HEK293 (cell line): ENCODE data around the gene MBTD1.

ENCODE experiments used
- CTCF ChIA-PET: fragments of 350-600 bp; formaldehyde crosslinking; extraction: SDS; loops from one replicate; lab custom pipeline; 2021; ENCODE audit warnings: antibody characterized with exemption; lab: Yijun Ruan, JAX
- POLR2A ChIA-PET: fragments of 300-600 bp; formaldehyde crosslinking; extraction: SDS; loops from one replicate; lab custom pipeline; 2020; ENCODE audit warnings: antibody characterized with exemption, inconsistent platforms; lab: Yijun Ruan, JAX
- H3K27ac ChIP-seq: fragments of 200-500 bp; sonication (Bioruptor generic); 2 replicates; pipeline ENCODE4 v1.5.1; 2014; ENCODE audit warnings: low read depth, low read length, control low read depth, inconsistent platforms; ENCODE audit errors: extremely low read depth
- H3K36me3 ChIP-seq, 2 experiments: fragments of 200-500 bp in 1 of 2; sonication (Bioruptor generic) in 1 of 2; 1 replicate in 1 of 2; 2 replicates in 1 of 2; pipeline ENCODE4 v1.5.1; 2014 to 2017; ENCODE audit warnings: inconsistent platforms in 2 of 2, low read length in 2 of 2; ENCODE audit not compliant: control insufficient read depth in 2 of 2, insufficient read depth in 1 of 2
- H3K4me1 ChIP-seq: fragments of 200-500 bp; sonication (Bioruptor generic); 2 replicates; pipeline ENCODE4 v1.5.1; 2014; ENCODE audit warnings: mild to moderate bottlenecking, low read length, inconsistent platforms; ENCODE audit not compliant: control insufficient read depth, insufficient read depth
- H3K4me3 ChIP-seq: 2 replicates; pipeline ENCODE4 v1.5.1; 2011; ENCODE audit warnings: low read depth, mild to moderate bottlenecking, control low read depth, low read length, moderate library complexity
- H3K9me3 ChIP-seq: fragments of 200-500 bp; sonication (Bioruptor generic); 2 replicates; pipeline ENCODE4 v1.5.1; 2014; ENCODE audit warnings: low read depth, low read length, inconsistent platforms; ENCODE audit not compliant: control insufficient read depth, insufficient read depth
- GLI2 ChIP-seq: fragments of 450-650 bp; formaldehyde crosslinking; IDR thresholded peaks from 2 replicates; pipeline ENCODE4; 2017; ENCODE audit warnings: missing biosample characterization, missing genetic modification characterization, low read depth, borderline replicate concordance
- HOXA7 ChIP-seq: sonication (generic); formaldehyde crosslinking; IDR thresholded peaks from 2 replicates; pipeline ENCODE4 v1.8.1; 2022; ENCODE audit warnings: missing genetic modification reagents, borderline replicate concordance
- KLF8 ChIP-seq: fragments of 450-650 bp; formaldehyde crosslinking; IDR thresholded peaks from 2 replicates; pipeline ENCODE4 v1.5.1; 2016; ENCODE audit warnings: missing biosample characterization, missing genetic modification characterization
- OSR2 ChIP-seq: fragments of 450-650 bp; formaldehyde crosslinking; IDR thresholded peaks from 2 replicates; pipeline ENCODE4 v1.5.1; 2016; ENCODE audit warnings: missing biosample characterization, missing genetic modification characterization
- TRIM28 ChIP-seq: IDR thresholded peaks from 2 replicates; pipeline ENCODE4 v1.6.1; 2011; ENCODE audit warnings: low read length, control low read depth, borderline replicate concordance
- ZBTB1 ChIP-seq: fragments of 450-650 bp; formaldehyde crosslinking; IDR thresholded peaks from 2 replicates; pipeline ENCODE4 v1.5.1; 2016; ENCODE audit warnings: missing biosample characterization, missing genetic modification characterization
- ZNF184 ChIP-seq: fragments of 450-650 bp; IDR thresholded peaks from 2 replicates; pipeline ENCODE4 v1.5.1; 2018; ENCODE audit warnings: missing biosample characterization, mild to moderate bottlenecking, missing genetic modification characterization
- ZNF302 ChIP-seq: fragments of 450-650 bp; formaldehyde crosslinking; IDR thresholded peaks from 2 replicates; pipeline ENCODE4 v1.5.1; 2016; ENCODE audit warnings: missing biosample characterization, missing genetic modification characterization, low read depth
- ZNF350 ChIP-seq: fragments of 450-650 bp; formaldehyde crosslinking; IDR thresholded peaks from 2 replicates; pipeline ENCODE4 v1.5.0; 2017; ENCODE audit warnings: missing biosample characterization, mild to moderate bottlenecking, missing genetic modification characterization
- ZNF37A ChIP-seq: fragments of 450-650 bp; IDR thresholded peaks from 2 replicates; pipeline ENCODE4 v1.5.1; 2018; ENCODE audit warnings: missing biosample characterization, missing genetic modification characterization
- ZNF404 ChIP-seq: fragments of 450-650 bp; formaldehyde crosslinking; IDR thresholded peaks from 2 replicates; pipeline ENCODE4 v1.5.1; 2017; ENCODE audit warnings: missing biosample characterization, missing genetic modification characterization
- ZNF416 ChIP-seq: fragments of 450-650 bp; formaldehyde crosslinking; IDR thresholded peaks from 2 replicates; pipeline ENCODE4 v1.5.1; 2016; ENCODE audit warnings: missing biosample characterization, missing genetic modification characterization
- ZNF433 ChIP-seq: fragments of 450-650 bp; formaldehyde crosslinking; IDR thresholded peaks from 2 replicates; pipeline ENCODE4 v1.5.1; 2016; ENCODE audit warnings: missing biosample characterization, missing genetic modification characterization, low read depth
- ZNF473 ChIP-seq: fragments of 450-650 bp; formaldehyde crosslinking; IDR thresholded peaks from 2 replicates; pipeline ENCODE4 v1.5.1; 2017; ENCODE audit warnings: missing biosample characterization, missing genetic modification characterization
- ZNF514 ChIP-seq: fragments of 450-650 bp; formaldehyde crosslinking; IDR thresholded peaks from 2 replicates; pipeline ENCODE4 v1.5.1; 2016; ENCODE audit warnings: missing biosample characterization, missing genetic modification characterization
- ZNF560 ChIP-seq: fragments of 450-650 bp; formaldehyde crosslinking; IDR thresholded peaks from 2 replicates; pipeline ENCODE4 v1.5.1; 2017; ENCODE audit warnings: missing biosample characterization, missing genetic modification characterization, borderline replicate concordance
- ZNF561 ChIP-seq: fragments of 450-650 bp; IDR thresholded peaks from 2 replicates; pipeline ENCODE4 v1.5.1; 2018; ENCODE audit warnings: missing biosample characterization, missing genetic modification characterization, borderline replicate concordance
- ZNF660 ChIP-seq: fragments of 450-650 bp; IDR thresholded peaks from 2 replicates; pipeline ENCODE4 v1.5.1; 2018; ENCODE audit warnings: missing biosample characterization, mild to moderate bottlenecking, missing genetic modification characterization
- ZNF670 ChIP-seq: fragments of 450-650 bp; formaldehyde crosslinking; IDR thresholded peaks from 2 replicates; pipeline ENCODE4 v1.5.1; 2016; ENCODE audit warnings: missing biosample characterization, missing genetic modification characterization, low read depth
- ZNF677 ChIP-seq: fragments of 450-650 bp; IDR thresholded peaks from 2 replicates; pipeline ENCODE4 v1.5.0; 2018; ENCODE audit warnings: missing biosample characterization, mild to moderate bottlenecking, missing genetic modification characterization, moderate library complexity
- TF ChIP-seq, protein P1 (sequence below): fragments of 450-650 bp; formaldehyde crosslinking; IDR thresholded peaks from 2 replicates; pipeline ENCODE4 v1.5.1; 2016; ENCODE audit warnings: missing biosample characterization, missing genetic modification characterization
- TF ChIP-seq, protein P2 (sequence below): fragments of 450-650 bp; formaldehyde crosslinking; IDR thresholded peaks from 2 replicates; pipeline ENCODE4 v1.5.1; 2017; ENCODE audit warnings: missing biosample characterization, mild to moderate bottlenecking, missing genetic modification characterization, moderate library complexity
- TF ChIP-seq, protein P3 (sequence below): fragments of 450-650 bp; formaldehyde crosslinking; IDR thresholded peaks from 2 replicates; pipeline ENCODE4 v1.5.1; 2017; ENCODE audit warnings: missing biosample characterization, missing genetic modification characterization
- TF ChIP-seq, protein P4 (sequence below): fragments of 450-650 bp; IDR thresholded peaks from 2 replicates; pipeline ENCODE4 v1.5.1; 2018; ENCODE audit warnings: missing biosample characterization, mild to moderate bottlenecking, missing genetic modification characterization
- TF ChIP-seq, protein P5 (sequence below): sonication (generic); formaldehyde crosslinking; IDR thresholded peaks from 2 replicates; pipeline ENCODE4 v1.8.1; 2022; ENCODE audit warnings: mild to moderate bottlenecking, moderate library complexity, missing genetic modification reagents
- TF ChIP-seq, protein P6 (sequence below): fragments of 450-650 bp; formaldehyde crosslinking; IDR thresholded peaks from 2 replicates; pipeline ENCODE4 v1.5.0; 2017; ENCODE audit warnings: missing biosample characterization, missing genetic modification characterization, borderline replicate concordance

Gene MBTD1

DNA sequence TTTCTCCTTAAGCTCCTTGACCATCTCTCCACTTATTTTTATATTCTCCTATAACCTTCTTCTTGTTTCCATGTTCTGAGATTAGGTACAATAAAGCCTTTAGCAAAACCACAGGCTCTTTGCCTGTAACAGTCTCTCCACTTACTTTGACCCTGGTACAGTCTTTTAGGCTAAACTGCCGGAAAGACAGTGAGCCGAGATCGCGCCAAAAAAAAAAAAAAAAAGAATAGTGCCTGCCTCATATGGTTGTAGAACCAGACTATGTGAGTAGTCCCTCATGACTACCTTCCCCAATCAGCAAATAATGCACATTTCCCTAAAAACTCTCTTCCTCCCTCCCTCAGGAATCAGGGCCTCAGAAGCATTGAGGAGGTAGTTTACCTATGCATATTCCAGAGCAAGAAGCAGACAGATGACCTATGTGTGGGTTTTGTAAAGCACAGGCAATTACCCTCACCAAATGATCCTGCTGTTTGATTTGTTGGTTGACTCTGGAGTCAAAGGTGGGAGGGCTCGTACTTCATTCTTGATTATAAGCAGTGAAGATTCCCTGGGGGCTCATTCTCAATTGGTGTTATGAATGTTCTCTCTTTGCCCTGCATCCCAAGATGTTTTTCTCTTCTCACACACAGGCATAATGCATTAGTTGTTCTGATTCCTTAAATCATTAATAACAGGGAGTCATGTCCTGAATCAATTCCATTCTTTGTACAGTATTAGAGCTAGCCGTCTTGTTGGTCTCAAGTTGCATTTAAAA lies 115.4 kb downstream of the MBTD1 start (continued):
- TF ChIP-seq ZNF514 (tag by site-specific recombination) (no peak), TRIM28 (peak; percentile 48; the same call in 1 of the 2 replicates), KLF8 (tag by site-specific recombination) (no peak), ZBTB1 (tag by site-specific recombination) (no peak), ZNF404 (tag by site-specific recombination) (no peak), ZNF37A (tag by site-specific recombination) (no peak), ZNF677 (tag by site-specific recombination) (no peak), ZNF670 (tag by site-specific recombination) (no peak), ZNF473 (tag by site-specific recombination) (no peak), ZNF560 (tag by site-specific recombination) (no peak), ZNF433 (tag by site-specific recombination) (no peak), OSR2 (tag by site-specific recombination) (peak; percentile 44; the same call in 1 of the 2 replicates)

DNA sequence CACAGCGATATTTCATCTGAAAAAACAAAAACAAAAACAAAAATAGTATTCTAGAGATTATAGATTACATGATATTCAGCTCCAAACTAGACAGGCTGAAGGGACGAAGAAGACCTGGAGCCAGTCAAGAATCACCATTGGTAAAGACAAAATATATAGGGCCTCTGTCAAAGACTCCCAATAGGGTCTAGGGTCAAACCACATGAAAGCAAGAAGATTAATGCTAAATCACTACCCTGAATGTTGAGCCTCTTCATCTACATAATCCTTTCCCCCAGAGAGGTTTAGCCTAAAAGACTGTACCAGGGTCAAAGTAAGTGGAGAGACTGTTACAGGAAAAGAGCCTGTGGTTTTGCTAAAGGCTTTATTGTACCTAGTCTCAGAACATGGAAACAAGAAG lies 117.3 kb downstream of the MBTD1 start:
- ChIA-PET CTCF (interaction anchor here (1.0 kb wide), 1 partner anchor 11 kb away, joined by 7 read pairs; the partner anchor contains the start of gene NME1), POLR2A (interaction anchor here (1.5 kb wide), 1 partner anchor 22 kb away, joined by 3 read pairs; the partner anchor contains the start of gene SPAG9)
- Histone ChIP-seq H3K4me3 (no peak overlapping the region), H3K36me3 (no peaks in the 10 kb centered on the region), H3K27ac (no peak overlapping the region), H3K9me3 (no peaks in the 10 kb centered on the region), H3K4me1 (peaks cover 2% of the 10 kb centered on the region; the same call in 1 of the 2 replicates)
- TF ChIP-seq, protein P1, sequence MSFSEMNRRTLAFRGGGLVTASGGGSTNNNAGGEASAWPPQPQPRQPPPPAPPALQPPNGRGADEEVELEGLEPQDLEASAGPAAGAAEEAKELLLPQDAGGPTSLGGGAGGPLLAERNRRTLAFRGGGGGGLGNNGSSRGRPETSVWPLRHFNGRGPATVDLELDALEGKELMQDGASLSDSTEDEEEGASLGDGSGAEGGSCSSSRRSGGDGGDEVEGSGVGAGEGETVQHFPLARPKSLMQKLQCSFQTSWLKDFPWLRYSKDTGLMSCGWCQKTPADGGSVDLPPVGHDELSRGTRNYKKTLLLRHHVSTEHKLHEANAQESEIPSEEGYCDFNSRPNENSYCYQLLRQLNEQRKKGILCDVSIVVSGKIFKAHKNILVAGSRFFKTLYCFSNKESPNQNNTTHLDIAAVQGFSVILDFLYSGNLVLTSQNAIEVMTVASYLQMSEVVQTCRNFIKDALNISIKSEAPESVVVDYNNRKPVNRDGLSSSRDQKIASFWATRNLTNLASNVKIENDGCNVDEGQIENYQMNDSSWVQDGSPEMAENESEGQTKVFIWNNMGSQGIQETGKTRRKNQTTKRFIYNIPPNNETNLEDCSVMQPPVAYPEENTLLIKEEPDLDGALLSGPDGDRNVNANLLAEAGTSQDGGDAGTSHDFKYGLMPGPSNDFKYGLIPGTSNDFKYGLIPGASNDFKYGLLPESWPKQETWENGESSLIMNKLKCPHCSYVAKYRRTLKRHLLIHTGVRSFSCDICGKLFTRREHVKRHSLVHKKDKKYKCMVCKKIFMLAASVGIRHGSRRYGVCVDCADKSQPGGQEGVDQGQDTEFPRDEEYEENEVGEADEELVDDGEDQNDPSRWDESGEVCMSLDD (tag by site-specific recombination), result no peak
- TF ChIP-seq, protein P2, sequence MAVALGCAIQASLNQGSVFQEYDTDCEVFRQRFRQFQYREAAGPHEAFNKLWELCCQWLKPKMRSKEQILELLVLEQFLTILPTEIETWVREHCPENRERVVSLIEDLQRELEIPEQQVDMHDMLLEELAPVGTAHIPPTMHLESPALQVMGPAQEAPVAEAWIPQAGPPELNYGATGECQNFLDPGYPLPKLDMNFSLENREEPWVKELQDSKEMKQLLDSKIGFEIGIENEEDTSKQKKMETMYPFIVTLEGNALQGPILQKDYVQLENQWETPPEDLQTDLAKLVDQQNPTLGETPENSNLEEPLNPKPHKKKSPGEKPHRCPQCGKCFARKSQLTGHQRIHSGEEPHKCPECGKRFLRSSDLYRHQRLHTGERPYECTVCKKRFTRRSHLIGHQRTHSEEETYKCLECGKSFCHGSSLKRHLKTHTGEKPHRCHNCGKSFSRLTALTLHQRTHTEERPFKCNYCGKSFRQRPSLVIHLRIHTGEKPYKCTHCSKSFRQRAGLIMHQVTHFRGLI (tag by site-specific recombination), result no peak
- TF ChIP-seq OSR2 (tag by site-specific recombination), result no peak
- TF ChIP-seq, protein P3, sequence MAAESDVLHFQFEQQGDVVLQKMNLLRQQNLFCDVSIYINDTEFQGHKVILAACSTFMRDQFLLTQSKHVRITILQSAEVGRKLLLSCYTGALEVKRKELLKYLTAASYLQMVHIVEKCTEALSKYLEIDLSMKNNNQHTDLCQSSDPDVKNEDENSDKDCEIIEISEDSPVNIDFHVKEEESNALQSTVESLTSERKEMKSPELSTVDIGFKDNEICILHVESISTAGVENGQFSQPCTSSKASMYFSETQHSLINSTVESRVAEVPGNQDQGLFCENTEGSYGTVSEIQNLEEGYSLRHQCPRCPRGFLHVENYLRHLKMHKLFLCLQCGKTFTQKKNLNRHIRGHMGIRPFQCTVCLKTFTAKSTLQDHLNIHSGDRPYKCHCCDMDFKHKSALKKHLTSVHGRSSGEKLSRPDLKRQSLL, result no peak
- TF ChIP-seq, protein P4, sequence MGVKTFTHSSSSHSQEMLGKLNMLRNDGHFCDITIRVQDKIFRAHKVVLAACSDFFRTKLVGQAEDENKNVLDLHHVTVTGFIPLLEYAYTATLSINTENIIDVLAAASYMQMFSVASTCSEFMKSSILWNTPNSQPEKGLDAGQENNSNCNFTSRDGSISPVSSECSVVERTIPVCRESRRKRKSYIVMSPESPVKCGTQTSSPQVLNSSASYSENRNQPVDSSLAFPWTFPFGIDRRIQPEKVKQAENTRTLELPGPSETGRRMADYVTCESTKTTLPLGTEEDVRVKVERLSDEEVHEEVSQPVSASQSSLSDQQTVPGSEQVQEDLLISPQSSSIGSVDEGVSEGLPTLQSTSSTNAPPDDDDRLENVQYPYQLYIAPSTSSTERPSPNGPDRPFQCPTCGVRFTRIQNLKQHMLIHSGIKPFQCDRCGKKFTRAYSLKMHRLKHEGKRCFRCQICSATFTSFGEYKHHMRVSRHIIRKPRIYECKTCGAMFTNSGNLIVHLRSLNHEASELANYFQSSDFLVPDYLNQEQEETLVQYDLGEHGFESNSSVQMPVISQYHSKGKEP, result no peak
- TF ChIP-seq ZNF416 (tag by site-specific recombination), result no peak
- TF ChIP-seq HOXA7 (CRISPR knock-in tag), result no peak
- TF ChIP-seq ZNF561 (tag by site-specific recombination), result no peak
- TF ChIP-seq ZNF350 (tag by site-specific recombination), result no peak
- no peak for TF ChIP-seq ZNF560 (tag by site-specific recombination)
- no peak for TF ChIP-seq ZNF302 (tag by site-specific recombination)
- TF ChIP-seq, protein P5, sequence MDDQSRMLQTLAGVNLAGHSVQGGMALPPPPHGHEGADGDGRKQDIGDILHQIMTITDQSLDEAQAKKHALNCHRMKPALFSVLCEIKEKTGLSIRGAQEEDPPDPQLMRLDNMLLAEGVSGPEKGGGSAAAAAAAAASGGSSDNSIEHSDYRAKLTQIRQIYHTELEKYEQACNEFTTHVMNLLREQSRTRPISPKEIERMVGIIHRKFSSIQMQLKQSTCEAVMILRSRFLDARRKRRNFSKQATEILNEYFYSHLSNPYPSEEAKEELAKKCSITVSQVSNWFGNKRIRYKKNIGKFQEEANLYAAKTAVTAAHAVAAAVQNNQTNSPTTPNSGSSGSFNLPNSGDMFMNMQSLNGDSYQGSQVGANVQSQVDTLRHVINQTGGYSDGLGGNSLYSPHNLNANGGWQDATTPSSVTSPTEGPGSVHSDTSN, result no peak
- TF ChIP-seq ZNF660 (tag by site-specific recombination), result no peak
- no peak for TF ChIP-seq ZNF184
- no peak for TF ChIP-seq GLI2 (tag by site-specific recombination)
- TF ChIP-seq, protein P6, sequence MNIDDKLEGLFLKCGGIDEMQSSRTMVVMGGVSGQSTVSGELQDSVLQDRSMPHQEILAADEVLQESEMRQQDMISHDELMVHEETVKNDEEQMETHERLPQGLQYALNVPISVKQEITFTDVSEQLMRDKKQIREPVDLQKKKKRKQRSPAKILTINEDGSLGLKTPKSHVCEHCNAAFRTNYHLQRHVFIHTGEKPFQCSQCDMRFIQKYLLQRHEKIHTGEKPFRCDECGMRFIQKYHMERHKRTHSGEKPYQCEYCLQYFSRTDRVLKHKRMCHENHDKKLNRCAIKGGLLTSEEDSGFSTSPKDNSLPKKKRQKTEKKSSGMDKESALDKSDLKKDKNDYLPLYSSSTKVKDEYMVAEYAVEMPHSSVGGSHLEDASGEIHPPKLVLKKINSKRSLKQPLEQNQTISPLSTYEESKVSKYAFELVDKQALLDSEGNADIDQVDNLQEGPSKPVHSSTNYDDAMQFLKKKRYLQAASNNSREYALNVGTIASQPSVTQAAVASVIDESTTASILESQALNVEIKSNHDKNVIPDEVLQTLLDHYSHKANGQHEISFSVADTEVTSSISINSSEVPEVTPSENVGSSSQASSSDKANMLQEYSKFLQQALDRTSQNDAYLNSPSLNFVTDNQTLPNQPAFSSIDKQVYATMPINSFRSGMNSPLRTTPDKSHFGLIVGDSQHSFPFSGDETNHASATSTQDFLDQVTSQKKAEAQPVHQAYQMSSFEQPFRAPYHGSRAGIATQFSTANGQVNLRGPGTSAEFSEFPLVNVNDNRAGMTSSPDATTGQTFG (tag by site-specific recombination), result no peak
